GM12878 (cell line): ENCODE results near the gene PEX26. TPM values are rescaled to one million over a fixed set of nuclear protein-coding genes. Genes with fewer than 3 reads are reported as not detected.
A peak's percentile ranks its signal among the peaks of the same experiment; 100 is the strongest.

Source experiments
- CBX5 ChIP-seq: sonication (generic); IDR thresholded peaks from 2 replicates; pipeline ENCODE4 v1.6.1; 2016; ENCODE audit warnings: low read depth, moderate library complexity, mild to moderate bottlenecking, inconsistent platforms
- CREB1 ChIP-seq: IDR thresholded peaks from 2 replicates; pipeline ENCODE4 v1.6.1; 2012; ENCODE audit warnings: low read depth, mild to moderate bottlenecking, inconsistent platforms
- EED ChIP-seq: sonication (generic); IDR thresholded peaks from 2 replicates; pipeline ENCODE4 v1.6.1; 2016; ENCODE audit warnings: antibody characterized with exemption, low read depth
- EP300 ChIP-seq, 2 experiments: fragments of 150-350 bp in 1 of 2; IDR thresholded peaks; 2 replicates each; pipeline ENCODE4 v1.6.1; 2011 to 2012; ENCODE audit warnings: low read depth in 2 of 2, low read length in 2 of 2, borderline replicate concordance in 1 of 2, improper control_type of control experiment in 1 of 2, inconsistent platforms in 1 of 2; ENCODE audit not compliant: control insufficient read depth in 1 of 2
- FOXM1 ChIP-seq: IDR thresholded peaks from 2 replicates; pipeline ENCODE4 v1.6.1; 2012; ENCODE audit warnings: low read depth, mild to moderate bottlenecking, inconsistent platforms, low read length, moderate library complexity
- IRF4 ChIP-seq: IDR thresholded peaks from 2 replicates; pipeline ENCODE4 v1.6.1; 2011; ENCODE audit warnings: low read depth, low read length
- JUND ChIP-seq: IDR thresholded peaks from 2 replicates; pipeline ENCODE4 v1.6.1; 2012; ENCODE audit warnings: low read depth, mild to moderate bottlenecking, low read length, improper control_type of control experiment, moderate library complexity
- MEF2B ChIP-seq: fragments of 450-650 bp; IDR thresholded peaks from 2 replicates; pipeline ENCODE4 v1.6.1; 2018; ENCODE audit warnings: mild to moderate bottlenecking, moderate library complexity; ENCODE audit not compliant: partially characterized antibody, poor library complexity, severe bottlenecking
- MTA3 ChIP-seq: IDR thresholded peaks from 2 replicates; pipeline ENCODE4 v1.6.1; 2012; ENCODE audit warnings: low read length, inconsistent platforms, borderline replicate concordance
- PAX5 ChIP-seq: IDR thresholded peaks from 2 replicates; pipeline ENCODE4 v1.6.1; 2011; ENCODE audit warnings: low read depth, low read length, borderline replicate concordance
- SP1 ChIP-seq: IDR thresholded peaks from one replicate; pipeline ENCODE4 v1.6.1; 2011; ENCODE audit warnings: low read depth, low read length
- TCF12 ChIP-seq: IDR thresholded peaks from 2 replicates; pipeline ENCODE4 v1.6.1; 2011; ENCODE audit warnings: low read depth, mild to moderate bottlenecking, low read length
- YY1 ChIP-seq: IDR thresholded peaks from 2 replicates; pipeline ENCODE4 v1.6.1; 2011; ENCODE audit warnings: low read depth, mild to moderate bottlenecking, low read length
- ZNF217 ChIP-seq: fragments of 450-650 bp; IDR thresholded peaks from 2 replicates; pipeline ENCODE4 v1.6.1; 2017; ENCODE audit warnings: antibody characterized with exemption, mild to moderate bottlenecking
- polyA plus RNA-seq, 11 experiments: library from polyadenylated mRNA; depleted of rRNA in 4 of 11; unstranded in 6 of 11; stranded (reverse) in 5 of 11; fragments of >200 nt; fragmentation: Nextera tagmentation in 4 of 11; fragmentation: Illumina TruSeq in 1 of 11; extraction: Ambion mirVana in 4 of 11; extraction: Trizol in 1 of 11; gene quantifications; 1 replicate in 1 of 11; 2 replicates in 10 of 11; pipeline versions ENCODE4 v1.2.1 to v1.2.3, GENCODE V29; 2011 to 2016; ENCODE audit warnings: inconsistent platforms in 2 of 11, missing spikeins in 2 of 11, low read depth in 1 of 11
- total RNA-seq, 4 experiments: library from RNA; depleted of rRNA in 3 of 4; stranded (reverse); fragments of >200 nt in 3 of 4; fragmentation: Illumina TruSeq in 1 of 4; extraction: Trizol in 1 of 4; gene quantifications; 2 replicates each; pipeline versions ENCODE4 v1.2.1 to v1.2.3, GENCODE V29; 2013 to 2021
- TF ChIP-seq, protein P1 (sequence below): fragments of 450-650 bp; IDR thresholded peaks from 2 replicates; pipeline ENCODE4 v1.6.1; 2017; ENCODE audit warnings: mild to moderate bottlenecking, low read depth, inconsistent platforms; ENCODE audit not compliant: poor library complexity, severe bottlenecking

The PEX26 gene
- total and polyA plus RNA-seq, 10 of the 15 experiments (the other 5 are each of a cell fraction or from before 2014, with no cell fraction given) = 0.79 to 50.8 (median 22.4) TPM

DNA sequence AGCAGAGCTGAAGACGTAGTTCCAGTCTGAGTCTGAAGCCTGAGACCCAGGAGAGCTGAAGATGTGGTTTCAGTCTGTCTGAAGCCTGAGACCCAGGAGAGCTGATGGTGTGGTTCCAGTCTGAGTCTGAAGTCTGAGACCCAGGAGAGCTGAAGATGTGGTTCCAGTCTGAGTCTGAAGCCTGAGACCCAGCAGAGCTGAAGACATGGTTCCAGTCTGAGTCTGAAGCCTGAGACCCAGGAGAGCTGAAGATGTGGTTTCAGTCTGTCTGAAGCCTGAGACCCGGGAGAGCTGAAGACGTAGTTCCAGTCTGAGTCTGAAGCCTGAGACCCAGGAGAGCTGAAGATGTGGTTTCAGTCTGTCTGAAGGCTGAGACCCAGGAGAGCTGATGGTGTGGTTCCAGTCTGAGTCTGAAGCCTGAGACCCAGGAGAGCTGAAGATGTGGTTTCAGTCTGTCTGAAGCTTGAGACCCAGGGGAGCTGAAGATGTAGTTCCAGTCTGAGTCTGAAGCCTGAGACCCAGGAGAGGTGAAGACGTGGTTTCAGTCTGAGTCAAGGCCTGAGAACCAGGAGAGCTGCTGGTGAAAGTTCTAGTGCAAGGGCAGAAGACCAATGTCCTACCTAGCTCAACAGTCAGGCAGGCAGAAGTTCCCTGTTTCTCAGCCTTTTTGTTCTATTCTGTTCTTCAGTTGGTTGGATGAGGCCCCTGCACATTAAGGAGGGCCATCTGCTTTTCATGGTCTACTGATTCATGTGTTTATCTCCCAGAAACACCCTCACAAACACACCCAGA lies 29.0 kb downstream of the PEX26 start (continued):
- TF ChIP-seq, protein P1, sequence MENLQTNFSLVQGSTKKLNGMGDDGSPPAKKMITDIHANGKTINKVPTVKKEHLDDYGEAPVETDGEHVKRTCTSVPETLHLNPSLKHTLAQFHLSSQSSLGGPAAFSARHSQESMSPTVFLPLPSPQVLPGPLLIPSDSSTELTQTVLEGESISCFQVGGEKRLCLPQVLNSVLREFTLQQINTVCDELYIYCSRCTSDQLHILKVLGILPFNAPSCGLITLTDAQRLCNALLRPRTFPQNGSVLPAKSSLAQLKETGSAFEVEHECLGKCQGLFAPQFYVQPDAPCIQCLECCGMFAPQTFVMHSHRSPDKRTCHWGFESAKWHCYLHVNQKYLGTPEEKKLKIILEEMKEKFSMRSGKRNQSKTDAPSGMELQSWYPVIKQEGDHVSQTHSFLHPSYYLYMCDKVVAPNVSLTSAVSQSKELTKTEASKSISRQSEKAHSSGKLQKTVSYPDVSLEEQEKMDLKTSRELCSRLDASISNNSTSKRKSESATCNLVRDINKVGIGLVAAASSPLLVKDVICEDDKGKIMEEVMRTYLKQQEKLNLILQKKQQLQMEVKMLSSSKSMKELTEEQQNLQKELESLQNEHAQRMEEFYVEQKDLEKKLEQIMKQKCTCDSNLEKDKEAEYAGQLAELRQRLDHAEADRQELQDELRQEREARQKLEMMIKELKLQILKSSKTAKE = peak; percentile 88
- TF ChIP-seq FOXM1 = peak; percentile 67
- 0 out of 2 replicates have a peak, but pooled peaks have one; percentile 19 for TF ChIP-seq CREB1
- TF ChIP-seq SP1 = peak; percentile 30
- peak; percentile 75 for TF ChIP-seq CBX5
- TF ChIP-seq IRF4 = peak; percentile 95
- TF ChIP-seq PAX5 = peak; percentile 8; the same call in 1 of the 2 replicates
- peak; percentile 72 for TF ChIP-seq EED
- TF ChIP-seq TCF12 = peak; percentile 75
- 0 out of 2 replicates have a peak, but pooled peaks have one; percentile 43 for TF ChIP-seq JUND
- TF ChIP-seq YY1 = 0 out of 2 replicates have a peak, but pooled peaks have one; percentile 8
- peak; percentile 82 for TF ChIP-seq MEF2B
- peak; percentile 30; the same call in 1 of the 2 replicates for TF ChIP-seq MTA3
- 0 out of 2 replicates have a peak, but pooled peaks have one; percentile 31 for TF ChIP-seq ZNF217
- 0 out of 4 replicates have a peak, but pooled peaks of 1 of the 2 experiments have one; percentile 29 for TF ChIP-seq EP300 (IDR thresholded peaks at IDR 0.05; ENCODE audit: borderline replicate concordance in 1 of 2, control insufficient read depth in 1 of 2, low read depth in 2 of 2, low read length in 2 of 2)
